Endothelial cell of umbilical vein (primary cell): ENCODE measurements around the gene ETV6. TPM values are rescaled to one million over a fixed set of nuclear protein-coding genes. Genes with fewer than 3 reads are reported as not detected.
A peak's percentile ranks its signal among the peaks of the same experiment; 100 is the strongest.

Source experiments
- BruUV-seq: library from RNA; stranded (reverse); fragments of 400-500 nt; replicated peaks from 2 replicates; lab custom pipeline; 2021; lab: Mats Ljungman, UMichigan
- CTCF ChIA-PET: fragments of 300-600, 350-600 bp; sonication (Branson Sonifier 250); formaldehyde crosslinking; loops from one replicate; lab custom pipeline; 2021; ENCODE audit warnings: antibody characterized with exemption, inconsistent platforms; lab: Charles Lee
- POLR2A ChIA-PET: fragments of 300-600, 350-600 bp; sonication (Branson Sonifier 250); formaldehyde crosslinking; loops from one replicate; lab custom pipeline; 2021; ENCODE audit warnings: antibody characterized with exemption, inconsistent platforms; lab: Charles Lee
- DNase-seq: peaks from one replicate; pipeline ENCODE4 v3.0.0-alpha.2; 2011; ENCODE audit warnings: low read depth, low spot score
- FAIRE-seq: peaks from 2 replicates; lab custom pipeline; 2011; peaks lifted over from hg19 to GRCh38; lab: Jason Lieb, UNC
- H2AFZ ChIP-seq: 2 replicates; pipeline ENCODE4 v1.6.0; 2012; ENCODE audit warnings: low read depth, low read length, control low read depth, inconsistent platforms
- H3K27ac ChIP-seq: 2 replicates; pipeline ENCODE4 v1.5.1; 2011; ENCODE audit warnings: low read depth, mild to moderate bottlenecking, control low read depth, low read length, moderate library complexity; ENCODE audit not compliant: insufficient read depth
- H3K27me3 ChIP-seq, 2 experiments: 2 replicates each; pipeline versions ENCODE4 v1.6.0 to v1.6.1; 2011; ENCODE audit warnings: low read length in 2 of 2, mixed read lengths in 1 of 2; ENCODE audit not compliant: control insufficient read depth in 2 of 2, insufficient read depth in 2 of 2
- H3K36me3 ChIP-seq, 2 experiments: 2 replicates in 1 of 2; 3 replicates in 1 of 2; pipeline ENCODE4 v1.5.1; 2011; ENCODE audit warnings: low read length in 2 of 2, mild to moderate bottlenecking in 1 of 2, moderate library complexity in 1 of 2; ENCODE audit not compliant: control insufficient read depth in 2 of 2, insufficient read depth in 2 of 2; ENCODE audit errors: extremely low read depth in 1 of 2
- H3K4me1 ChIP-seq: 3 replicates; pipeline ENCODE4 v1.5.1; 2011; ENCODE audit warnings: mild to moderate bottlenecking, low read length; ENCODE audit not compliant: control insufficient read depth, insufficient read depth; ENCODE audit errors: extremely low read depth
- H3K4me2 ChIP-seq: 2 replicates; pipeline ENCODE4 v1.6.1; 2011; ENCODE audit warnings: low read length, control low read depth, mixed read lengths; ENCODE audit not compliant: insufficient read depth
- H3K4me3 ChIP-seq, 3 experiments: fragments of 200-600 bp in 1 of 3; sonication (generic), shearing (Covaris generic) in 1 of 3; replicated peaks in 1 of 3; 2 replicates each; pipeline ENCODE4 v1.5.1; 2011 to 2016; ENCODE audit warnings: control low read depth in 3 of 3, low read length in 3 of 3, mild to moderate bottlenecking in 2 of 3, inconsistent platforms in 1 of 3, low read depth in 1 of 3, moderate library complexity in 1 of 3; ENCODE audit not compliant: insufficient read depth in 1 of 3
- H3K79me2 ChIP-seq: 2 replicates; pipeline ENCODE4 v1.6.0; 2012; ENCODE audit warnings: low read length, inconsistent platforms; ENCODE audit not compliant: control insufficient read depth, insufficient read depth
- H3K9ac ChIP-seq: replicated peaks from 2 replicates; pipeline ENCODE3; 2011; ENCODE audit warnings: low read length, control low read depth; ENCODE audit not compliant: insufficient read depth; ENCODE audit errors: extremely low read depth
- H3K9me1 ChIP-seq: replicated peaks from 3 replicates; pipeline ENCODE4 v1.6.0; 2011; ENCODE audit warnings: mild to moderate bottlenecking, low read length; ENCODE audit not compliant: control insufficient read depth, insufficient read depth; ENCODE audit errors: extremely low read depth
- H3K9me3 ChIP-seq: replicated peaks from 2 replicates; pipeline ENCODE4 v1.5.1; 2012; ENCODE audit warnings: low read length, inconsistent platforms; ENCODE audit not compliant: control insufficient read depth, insufficient read depth
- H4K20me1 ChIP-seq: replicated peaks from 2 replicates; pipeline ENCODE3; 2011; ENCODE audit warnings: mild to moderate bottlenecking, low read length; ENCODE audit not compliant: control insufficient read depth, insufficient read depth; ENCODE audit errors: extremely low read depth
- EZH2 ChIP-seq: IDR thresholded peaks from 2 replicates; pipeline ENCODE4 v1.6.1; 2012; ENCODE audit warnings: borderline replicate concordance, low read depth, mild to moderate bottlenecking, moderate library complexity, low read length, inconsistent platforms; ENCODE audit not compliant: severe bottlenecking
- FOS ChIP-seq: IDR thresholded peaks from 2 replicates; pipeline ENCODE4 v1.6.1; 2011; ENCODE audit warnings: mild to moderate bottlenecking, low read length, moderate library complexity, borderline replicate concordance; ENCODE audit not compliant: insufficient read depth
- GATA2 ChIP-seq: IDR thresholded peaks from 2 replicates; pipeline ENCODE4 v1.7.0; 2011; ENCODE audit warnings: low read depth, mild to moderate bottlenecking, moderate library complexity, mixed read lengths, low read length; ENCODE audit not compliant: insufficient read length, insufficient read depth
- JUN ChIP-seq: IDR thresholded peaks from 2 replicates; pipeline ENCODE4 v1.6.1; 2011; ENCODE audit warnings: borderline replicate concordance, low read depth; ENCODE audit not compliant: insufficient read length, insufficient read depth
- MYC ChIP-seq: IDR thresholded peaks from one replicate; pipeline ENCODE4 v1.6.1; 2011; ENCODE audit warnings: mild to moderate bottlenecking, low read depth, low read length
- POLR2A ChIP-seq: IDR thresholded peaks from 2 replicates; pipeline ENCODE4 v1.6.1; 2012; ENCODE audit warnings: low read depth, mild to moderate bottlenecking, control low read depth, low read length
- POLR2AphosphoS5 ChIP-seq: IDR thresholded peaks from 2 replicates; pipeline ENCODE4 v1.6.1; 2012; ENCODE audit warnings: low read depth, mild to moderate bottlenecking, control low read depth, low read length, moderate library complexity; ENCODE audit not compliant: insufficient read depth
- dilution Hi-C: fragments of 300-500 bp; cut with MboI; formaldehyde crosslinking; loops from one replicate; pipeline ENCODE4 v1.15.0; 2019; ENCODE audit warnings: low sequenced_read_pairs; ENCODE audit not compliant: extremely low pct_ligation_motif_present
- intact Hi-C: fragments of 100-400 bp; cut with micrococcal nuclease; formaldehyde crosslinking; loops from one replicate; pipeline ENCODE4 v1.10.0; 2022
- polyA plus RNA-seq, 4 experiments: library from polyadenylated mRNA; depleted of rRNA in 3 of 4; stranded (reverse) in 3 of 4; unstranded in 1 of 4; fragments of >200 nt; gene quantifications; 2 replicates each; pipeline versions ENCODE4 v1.2.1 to v1.2.3, GENCODE V29; 2011 to 2012; ENCODE audit warnings: missing spikeins in 1 of 4
- total RNA-seq: library from RNA; stranded (reverse); gene quantifications from 2 replicates; pipeline ENCODE4 v1.2.3, GENCODE V29; 2021
- TF ChIP-seq, protein P1 (sequence below), 2 donors: IDR thresholded peaks; 1 replicate in 1 of 2; 2 replicates in 1 of 2; pipeline ENCODE4 v1.5.1; 2011; ENCODE audit warnings: low read length in 2 of 2, mild to moderate bottlenecking in 2 of 2, moderate library complexity in 2 of 2, control low read depth in 1 of 2, inconsistent platforms in 1 of 2, low read depth in 1 of 2; ENCODE audit not compliant: insufficient read depth in 1 of 2; ENCODE audit errors: extremely low read depth in 1 of 2
- TF ChIP-seq, protein P2 (sequence below): IDR thresholded peaks from 2 replicates; pipeline ENCODE4 v1.6.1; 2011; ENCODE audit not compliant: insufficient read depth, insufficient read length

ETV6 gene
- total and polyA plus RNA-seq, 2 donors (not counting 3 experiments of a cell fraction or from before 2014, with no cell fraction given) = 15.9 to 57.1 TPM

DNA sequence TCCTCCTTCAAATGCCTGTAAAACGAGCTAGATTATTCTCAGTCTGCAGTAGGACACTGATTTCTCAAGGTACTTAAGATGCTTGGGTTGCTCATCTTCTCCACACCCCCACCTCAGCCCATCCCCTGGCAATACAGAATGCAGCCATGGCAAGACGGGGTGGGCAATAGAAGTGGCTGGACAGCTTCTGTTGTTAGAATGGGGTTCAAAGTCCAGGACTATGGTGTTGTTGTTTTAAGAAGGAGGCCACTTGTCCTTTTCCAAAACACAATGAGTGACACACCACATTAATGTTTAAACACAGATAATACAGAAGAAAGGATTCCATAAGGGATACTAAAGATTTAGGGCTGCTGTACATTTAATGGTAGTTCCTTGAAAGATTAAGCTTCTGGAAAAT is 232.4 kb downstream of the ETV6 start:
- Histone ChIP-seq H3K27ac (peak overlapping the region; percentile 30), H3K9me1 (no peaks in the 10 kb centered on the region), H2AFZ (no peak overlapping the region), H3K27me3 (no peaks in the 10 kb centered on the region), H3K4me2 (peak overlapping the region; percentile 3), H3K4me3 (no peak overlapping the region), H3K9me3 (no peaks in the 10 kb centered on the region), H3K9ac (no peak overlapping the region), H3K79me2 (peaks cover 13% of the 10 kb centered on the region), H4K20me1 (no peaks in the 10 kb centered on the region), H3K36me3 (peaks cover 0 to 8% of the 10 kb centered on the region in 2 experiments), H3K4me1 (peaks cover 77% of the 10 kb centered on the region)
- TF ChIP-seq, protein P1, sequence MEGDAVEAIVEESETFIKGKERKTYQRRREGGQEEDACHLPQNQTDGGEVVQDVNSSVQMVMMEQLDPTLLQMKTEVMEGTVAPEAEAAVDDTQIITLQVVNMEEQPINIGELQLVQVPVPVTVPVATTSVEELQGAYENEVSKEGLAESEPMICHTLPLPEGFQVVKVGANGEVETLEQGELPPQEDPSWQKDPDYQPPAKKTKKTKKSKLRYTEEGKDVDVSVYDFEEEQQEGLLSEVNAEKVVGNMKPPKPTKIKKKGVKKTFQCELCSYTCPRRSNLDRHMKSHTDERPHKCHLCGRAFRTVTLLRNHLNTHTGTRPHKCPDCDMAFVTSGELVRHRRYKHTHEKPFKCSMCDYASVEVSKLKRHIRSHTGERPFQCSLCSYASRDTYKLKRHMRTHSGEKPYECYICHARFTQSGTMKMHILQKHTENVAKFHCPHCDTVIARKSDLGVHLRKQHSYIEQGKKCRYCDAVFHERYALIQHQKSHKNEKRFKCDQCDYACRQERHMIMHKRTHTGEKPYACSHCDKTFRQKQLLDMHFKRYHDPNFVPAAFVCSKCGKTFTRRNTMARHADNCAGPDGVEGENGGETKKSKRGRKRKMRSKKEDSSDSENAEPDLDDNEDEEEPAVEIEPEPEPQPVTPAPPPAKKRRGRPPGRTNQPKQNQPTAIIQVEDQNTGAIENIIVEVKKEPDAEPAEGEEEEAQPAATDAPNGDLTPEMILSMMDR (IDR thresholded peaks at IDR 0.05; ENCODE audit: extremely low read depth in 1 of 2, insufficient read depth in 1 of 2, low read depth in 1 of 2, low read length in 2 of 2) = no peak
- TF ChIP-seq POLR2AphosphoS5 = no peak
- TF ChIP-seq MYC = no peak
- no peak for TF ChIP-seq FOS
- TF ChIP-seq POLR2A = no peak
- TF ChIP-seq, protein P2, sequence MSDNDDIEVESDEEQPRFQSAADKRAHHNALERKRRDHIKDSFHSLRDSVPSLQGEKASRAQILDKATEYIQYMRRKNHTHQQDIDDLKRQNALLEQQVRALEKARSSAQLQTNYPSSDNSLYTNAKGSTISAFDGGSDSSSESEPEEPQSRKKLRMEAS = no peak
- TF ChIP-seq JUN = no peak
- TF ChIP-seq GATA2 = no peak
- TF ChIP-seq EZH2 = no peak
- intact Hi-C loops (loop anchor here (5.0 kb wide), 1 partner anchor 135 kb away; no protein-coding TSS in a partner anchor), dilution Hi-C loops (no loop called here)
- BruUV-seq = no TSS peak
- ChIA-PET CTCF (interaction anchor here (1.2 kb wide), 1 partner anchor 300 kb away, joined by 5 read pairs; no protein-coding TSS in a partner anchor), POLR2A (no interaction called here)
- DNase-seq (no peak), FAIRE-seq (peak; percentile 15)
